GM18873 (cell line): Measurements from ENCODE around the gene OR10T2.
"Not testable (repeated sequence)": the region's sequence is repeated elsewhere in the genome, so short reads cannot be mapped to it uniquely, and the experiment has no call there.

Experiments used
- ATAC-seq: cut with Tn5 transposase; IDR thresholded peaks from one replicate; pipeline ENCODE4 v1.9.1; 2021; ENCODE audit warnings: mild to moderate bottlenecking, moderate library complexity, moderate number of reproducible peaks; ENCODE audit not compliant: unreplicated experiment, low FRiP score

OR10T2 gene

DNA sequence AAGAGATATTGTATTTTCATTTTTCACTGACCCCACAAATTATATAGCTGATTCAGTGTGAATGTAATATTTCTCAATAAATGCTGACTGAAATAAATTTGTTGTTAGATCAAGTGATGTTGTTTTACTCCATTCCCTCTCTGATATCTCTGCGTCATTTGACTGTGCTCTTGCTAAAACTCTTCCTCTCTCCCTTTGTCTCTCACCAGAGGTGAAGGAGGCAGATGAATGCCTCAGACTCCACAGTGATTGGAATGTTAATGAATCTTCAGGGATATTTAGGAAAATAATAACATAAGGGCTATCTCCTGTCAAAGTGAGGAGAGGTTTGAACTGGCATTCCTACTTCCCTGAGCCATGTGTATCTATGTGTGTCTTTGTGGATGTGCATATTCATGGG lies 41.8 kb downstream of the OR10T2 start:
- no peak for ATAC-seq

DNA sequence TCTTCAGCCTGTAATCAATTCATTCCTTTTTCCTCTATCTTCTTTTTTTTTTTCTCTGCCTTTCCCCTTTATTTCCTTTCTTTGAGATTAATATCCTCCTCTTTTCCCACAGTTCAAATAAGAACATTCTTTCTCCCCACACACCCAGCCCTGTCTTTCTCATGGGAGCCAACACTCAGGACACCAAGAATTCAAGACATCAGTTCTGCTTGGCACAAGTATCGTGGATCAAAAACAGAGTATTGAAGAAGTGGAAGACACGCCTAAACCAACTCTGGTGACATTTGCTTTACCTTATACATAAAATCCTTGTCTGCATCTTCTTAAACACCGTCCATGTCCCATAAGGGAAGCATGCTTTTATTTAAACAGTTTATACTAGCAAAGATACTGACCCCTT lies 42.6 kb downstream of the OR10T2 start:
- no peak for ATAC-seq

DNA sequence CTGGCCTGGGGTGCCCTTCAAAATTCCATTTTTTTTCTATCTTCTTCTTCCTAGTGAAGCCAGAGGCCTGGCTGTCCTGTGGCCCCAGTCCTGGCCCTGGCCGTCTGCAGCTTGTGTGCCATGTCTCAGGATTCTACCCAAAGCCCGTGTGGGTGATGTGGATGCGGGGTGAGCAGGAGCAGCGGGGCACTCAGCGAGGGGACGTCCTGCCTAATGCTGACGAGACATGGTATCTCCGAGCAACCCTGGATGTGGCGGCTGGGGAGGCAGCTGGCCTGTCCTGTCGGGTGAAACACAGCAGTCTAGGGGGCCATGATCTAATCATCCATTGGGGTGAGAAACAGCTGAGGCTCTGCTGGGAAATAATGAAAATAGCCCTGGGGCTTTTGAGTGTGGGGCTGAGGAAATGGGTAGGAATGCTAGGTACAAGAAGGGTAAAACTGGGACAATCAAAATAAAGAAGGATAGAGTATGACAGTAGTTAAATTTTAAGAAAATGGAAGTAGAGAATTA lies 43.4 kb downstream of the OR10T2 start:
- no peak for ATAC-seq

DNA sequence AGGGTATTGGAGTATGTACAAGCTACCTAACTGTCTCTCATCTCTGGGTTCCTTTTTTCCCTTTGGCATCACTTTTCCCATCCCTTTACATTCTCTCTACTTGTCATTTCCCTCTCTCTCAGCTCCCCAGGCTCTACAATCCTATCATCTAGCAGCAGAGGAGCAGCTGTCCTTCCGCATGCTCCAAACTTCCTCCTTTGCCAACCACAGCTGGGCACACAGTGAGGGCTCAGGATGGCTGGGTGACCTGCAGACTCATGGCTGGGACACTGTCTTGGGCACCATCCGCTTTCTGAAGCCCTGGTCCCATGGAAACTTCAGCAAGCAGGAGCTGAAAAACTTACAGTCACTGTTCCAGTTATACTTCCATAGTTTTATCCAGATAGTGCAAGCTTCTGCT lies 45.0 kb downstream of the OR10T2 start:
- ATAC-seq: no peak

DNA sequence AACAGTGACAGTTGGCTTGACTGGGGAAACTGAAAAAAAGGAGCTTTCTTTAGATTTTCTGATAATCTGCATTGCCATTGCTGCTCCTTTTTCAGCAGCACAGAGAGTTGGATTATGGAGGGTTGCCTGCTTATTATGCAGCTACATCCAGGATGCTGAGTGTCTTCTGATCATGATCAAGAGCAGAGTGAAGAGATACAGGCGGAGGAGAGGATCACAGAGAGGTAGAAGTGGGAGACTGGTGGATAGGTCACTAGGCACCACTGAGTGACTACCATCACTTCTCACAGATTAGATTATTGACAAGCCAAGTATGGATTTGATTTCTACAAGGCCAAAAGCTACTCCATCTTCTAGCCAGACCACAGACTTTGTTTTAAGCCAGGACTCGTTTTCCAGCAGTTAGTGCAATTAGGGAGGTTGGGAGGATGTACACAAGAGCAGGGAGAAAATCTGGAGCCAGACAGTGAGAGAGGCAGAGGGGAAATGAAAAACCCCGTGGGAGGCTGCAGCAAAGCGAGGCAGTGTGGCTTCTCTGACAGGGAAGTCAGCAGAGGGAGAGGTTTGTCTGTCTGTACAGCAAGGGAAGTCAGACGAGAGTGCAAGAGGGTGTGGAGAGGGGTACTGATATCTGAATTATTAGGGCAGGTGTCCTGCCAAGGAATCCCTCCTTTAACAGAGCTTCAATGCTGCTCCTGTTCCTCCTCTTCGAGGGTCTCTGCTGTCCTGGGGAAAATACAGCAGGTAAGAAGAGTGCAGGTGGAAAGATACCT lies 45.8 kb downstream of the OR10T2 start, which contains the start of gene CD1E:
Gene CD1E, plus strand, starts transcription at position 592 of the 773 bp plus-strand sequence. Its CDS starts 95 bp downstream, at position 687.
- no peak for ATAC-seq

DNA sequence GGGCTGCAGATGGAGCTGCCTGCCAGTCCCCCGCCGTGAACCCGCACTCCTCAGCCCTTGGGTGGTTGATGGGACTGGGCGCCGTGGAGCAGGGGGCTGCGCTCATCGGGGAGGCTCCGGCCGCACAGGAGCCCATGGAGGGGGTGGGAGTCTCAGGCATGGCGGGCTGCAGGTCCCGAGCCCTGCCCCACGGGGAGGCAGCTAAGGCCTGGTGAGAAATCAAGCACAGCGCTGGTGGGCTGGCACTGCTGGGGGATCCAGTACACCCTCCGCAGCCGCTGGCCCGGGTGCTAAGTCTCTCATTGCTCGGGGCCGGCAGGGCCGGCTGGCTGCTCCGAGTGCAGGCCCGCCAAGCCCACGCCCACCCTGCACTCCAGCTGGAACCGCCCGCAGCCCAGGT lies 50.3 kb downstream of the OR10T2 start:
- not testable (repeated sequence) for ATAC-seq
